Progenitor cell of endocrine pancreas (in vitro differentiated cells): ENCODE data around the gene SERINC5. TPM values are rescaled to one million over a fixed set of nuclear protein-coding genes. Genes with fewer than 3 reads are reported as not detected.

ENCODE experiments used
- DNase-seq: peaks from one replicate; pipeline ENCODE4 v3.0.0; 2021; ENCODE audit warnings: low spot score; ENCODE audit not compliant: unreplicated experiment
- H3K27ac Mint-ChIP-seq: 2 replicates; pipeline ENCODE4 v1.8.0; 2021; ENCODE audit warnings: mild to moderate bottlenecking, moderate library complexity, mixed read lengths
- H3K27me3 Mint-ChIP-seq: 2 replicates; pipeline ENCODE4 v1.8.0; 2021; ENCODE audit warnings: mixed read lengths
- H3K36me3 Mint-ChIP-seq: 2 replicates; pipeline ENCODE4 v1.8.0; 2022; ENCODE audit warnings: mixed read lengths; ENCODE audit not compliant: insufficient read depth
- H3K4me1 Mint-ChIP-seq: 2 replicates; pipeline ENCODE4 v1.8.0; 2021; ENCODE audit warnings: low read depth, mixed read lengths
- H3K4me3 Mint-ChIP-seq: 2 replicates; pipeline ENCODE4 v1.8.0; 2021; ENCODE audit warnings: low read depth, mild to moderate bottlenecking, moderate library complexity, mixed read lengths
- H3K9me3 Mint-ChIP-seq: 2 replicates; pipeline ENCODE4 v1.8.0; 2021; ENCODE audit warnings: low read depth, mixed read lengths
- CTCF ChIP-seq: fragments of 200-600 bp; sonication (generic); IDR thresholded peaks from one replicate; pipeline ENCODE4 v1.5.0; 2021; ENCODE audit warnings: antibody characterized with exemption, mild to moderate bottlenecking; ENCODE audit not compliant: unreplicated experiment
- total RNA-seq: library from RNA; stranded (reverse); gene quantifications from 2 replicates; pipeline ENCODE4 v1.2.1, GENCODE V29; 2021

SERINC5 gene
- total RNA-seq, 1 donor from 2014 or later, result 198 TPM

- no peak overlapping the region for H3K4me3 Mint-ChIP-seq
- H3K9me3 Mint-ChIP-seq, result peaks cover 3% of the 10 kb centered on the region
- H3K27ac Mint-ChIP-seq, result no peak overlapping the region
- no peaks in the 10 kb centered on the region for H3K36me3 Mint-ChIP-seq
- H3K27me3 Mint-ChIP-seq, result no peaks in the 10 kb centered on the region
- no peak for DNase-seq
- no peak for TF ChIP-seq CTCF
- no peaks in the 10 kb centered on the region for H3K4me1 Mint-ChIP-seq
These were observed 40.3 kb upstream of the SERINC5 start for GRCh38 chr5:80296121-80296520.

- Mint-ChIP-seq H3K4me3 (no peak overlapping the region), H3K36me3 (no peaks in the 10 kb centered on the region), H3K9me3 (no peaks in the 10 kb centered on the region), H3K27me3 (no peaks in the 10 kb centered on the region), H3K4me1 (no peaks in the 10 kb centered on the region), H3K27ac (no peak overlapping the region)
- no peak for DNase-seq
- no peak for TF ChIP-seq CTCF
These were observed 35.9 kb upstream of the SERINC5 start for GRCh38 chr5:80291761-80292160.

GRCh38 chr5:80289320-80289719 lies 33.5 kb upstream of the SERINC5 start:
- H3K27ac Mint-ChIP-seq, result no peak overlapping the region
- H3K9me3 Mint-ChIP-seq, result no peaks in the 10 kb centered on the region
- DNase-seq, result no peak
- peaks cover 3% of the 10 kb centered on the region for H3K4me1 Mint-ChIP-seq
- no peak overlapping the region for H3K4me3 Mint-ChIP-seq
- TF ChIP-seq CTCF, result no peak
- H3K27me3 Mint-ChIP-seq, result no peaks in the 10 kb centered on the region
- no peaks in the 10 kb centered on the region for H3K36me3 Mint-ChIP-seq

GRCh38 chr5:80288177-80288576 lies 32.3 kb upstream of the SERINC5 start:
- no peaks in the 10 kb centered on the region for H3K27me3 Mint-ChIP-seq
- no peaks in the 10 kb centered on the region for H3K36me3 Mint-ChIP-seq
- H3K9me3 Mint-ChIP-seq, result no peaks in the 10 kb centered on the region
- no peak overlapping the region for H3K4me3 Mint-ChIP-seq
- TF ChIP-seq CTCF, result no peak
- H3K4me1 Mint-ChIP-seq, result peaks cover 3% of the 10 kb centered on the region
- DNase-seq, result no peak
- H3K27ac Mint-ChIP-seq, result no peak overlapping the region

DNA sequence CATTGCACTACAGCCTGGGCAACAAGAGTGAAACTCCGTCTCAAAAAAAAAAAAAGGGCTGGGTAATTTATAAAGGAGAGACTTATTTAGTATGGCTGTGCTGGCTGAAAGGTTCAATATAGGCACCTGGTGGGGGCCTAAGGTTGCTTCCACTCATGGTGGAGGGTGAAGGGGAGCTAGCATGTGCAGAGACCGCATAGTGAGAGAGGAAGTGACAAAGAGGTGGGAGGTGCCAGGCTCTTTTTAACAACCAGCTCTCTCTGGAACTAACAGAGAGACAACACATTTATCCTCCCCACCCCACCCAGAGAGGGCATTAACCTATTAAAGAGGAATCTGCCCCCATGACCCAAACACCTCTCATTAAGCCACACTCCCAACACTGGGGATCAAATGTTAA lies 28.9 kb upstream of the SERINC5 start:
- no peak for TF ChIP-seq CTCF
- no peaks in the 10 kb centered on the region for H3K9me3 Mint-ChIP-seq
- H3K36me3 Mint-ChIP-seq, result no peaks in the 10 kb centered on the region
- H3K4me1 Mint-ChIP-seq, result peaks cover 3% of the 10 kb centered on the region
- DNase-seq, result no peak
- H3K27ac Mint-ChIP-seq, result no peak overlapping the region
- H3K27me3 Mint-ChIP-seq, result no peaks in the 10 kb centered on the region
- no peak overlapping the region for H3K4me3 Mint-ChIP-seq

DNA sequence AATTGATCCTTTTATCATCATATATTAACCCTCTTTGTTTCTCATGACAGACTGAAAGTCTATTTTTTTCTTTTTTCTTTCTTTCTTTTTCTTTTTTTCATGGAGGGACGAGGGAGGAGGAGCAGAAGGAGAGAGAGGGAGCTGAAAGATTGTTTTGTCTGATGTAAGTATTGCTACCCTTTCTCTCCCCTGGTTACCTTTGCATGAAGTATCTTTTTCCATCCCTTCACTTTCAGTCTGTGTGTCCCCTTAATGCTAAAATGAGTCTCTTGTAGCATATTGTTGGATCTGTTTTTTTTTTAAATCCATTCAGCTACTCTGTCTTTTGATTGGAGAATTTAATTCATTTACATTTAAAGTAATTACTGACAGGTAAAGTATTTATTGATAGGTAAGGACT lies 27.5 kb upstream of the SERINC5 start:
- Mint-ChIP-seq H3K9me3 (no peaks in the 10 kb centered on the region), H3K4me3 (no peak overlapping the region), H3K27ac (no peak overlapping the region), H3K4me1 (peaks cover 3% of the 10 kb centered on the region), H3K27me3 (no peaks in the 10 kb centered on the region), H3K36me3 (no peaks in the 10 kb centered on the region)
- no peak for DNase-seq
- no peak for TF ChIP-seq CTCF
